ENCODE results near the gene ABCB9. TPM values are rescaled to one million over a fixed set of nuclear protein-coding genes. Genes with fewer than 3 reads are reported as not detected.

The ABCB9 gene
- total RNA-seq, 4 donors from 2014 or later: 2.7 to 9.5 (median 7.4) TPM

DNA sequence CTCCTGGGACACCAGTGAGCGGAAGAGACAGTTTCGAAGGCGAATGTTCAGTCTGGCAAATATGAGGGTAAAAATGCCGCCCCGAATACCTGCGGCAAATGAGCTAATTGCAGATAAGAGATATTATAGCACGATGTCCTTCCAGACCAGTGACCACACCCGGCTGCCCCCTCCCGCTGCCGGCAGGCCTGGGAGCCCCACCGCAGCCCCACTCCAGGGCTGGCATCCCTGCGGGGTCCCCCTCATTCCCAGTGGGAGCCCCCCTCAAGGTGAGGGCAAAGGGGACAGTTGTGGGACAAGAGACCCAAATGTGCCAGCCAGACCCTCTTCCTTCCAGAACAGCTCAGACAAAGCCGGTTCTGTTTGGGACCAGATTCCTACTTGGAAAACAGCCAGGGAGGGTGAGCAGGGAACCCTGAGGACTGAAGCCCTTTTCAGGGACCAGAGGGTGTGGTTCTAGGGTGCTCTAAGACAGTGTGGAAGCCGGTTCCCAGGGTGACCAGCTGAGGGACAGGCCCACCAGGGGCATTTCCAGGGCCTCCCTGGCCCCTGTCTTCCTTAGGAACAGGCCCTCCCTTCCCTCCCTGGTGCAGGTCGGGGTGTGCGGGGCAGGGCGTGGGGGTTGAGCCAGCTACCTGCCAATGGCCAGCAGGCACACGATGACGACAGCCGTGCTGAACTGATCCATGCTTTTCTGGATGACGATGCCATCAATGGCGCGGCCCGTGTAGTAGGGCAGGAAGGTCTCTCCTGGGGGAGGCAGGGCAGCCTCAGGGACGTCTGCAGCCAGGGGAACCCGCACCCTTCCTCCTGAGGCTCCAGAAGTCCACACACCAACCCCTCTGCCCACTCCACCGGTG, 16.2 kb downstream of the ABCB9 start:
- no peaks in the 10 kb centered on the region for H3K27me3 ChIP-seq
- TF ChIP-seq EP300 (IDR thresholded peaks at IDR 0.05) (no peak), POLR2A (IDR thresholded peaks at IDR 0.05) (no peak), POLR2AphosphoS5 (IDR thresholded peaks at IDR 0.05) (no peak)
- TF ChIP-seq, protein P1, sequence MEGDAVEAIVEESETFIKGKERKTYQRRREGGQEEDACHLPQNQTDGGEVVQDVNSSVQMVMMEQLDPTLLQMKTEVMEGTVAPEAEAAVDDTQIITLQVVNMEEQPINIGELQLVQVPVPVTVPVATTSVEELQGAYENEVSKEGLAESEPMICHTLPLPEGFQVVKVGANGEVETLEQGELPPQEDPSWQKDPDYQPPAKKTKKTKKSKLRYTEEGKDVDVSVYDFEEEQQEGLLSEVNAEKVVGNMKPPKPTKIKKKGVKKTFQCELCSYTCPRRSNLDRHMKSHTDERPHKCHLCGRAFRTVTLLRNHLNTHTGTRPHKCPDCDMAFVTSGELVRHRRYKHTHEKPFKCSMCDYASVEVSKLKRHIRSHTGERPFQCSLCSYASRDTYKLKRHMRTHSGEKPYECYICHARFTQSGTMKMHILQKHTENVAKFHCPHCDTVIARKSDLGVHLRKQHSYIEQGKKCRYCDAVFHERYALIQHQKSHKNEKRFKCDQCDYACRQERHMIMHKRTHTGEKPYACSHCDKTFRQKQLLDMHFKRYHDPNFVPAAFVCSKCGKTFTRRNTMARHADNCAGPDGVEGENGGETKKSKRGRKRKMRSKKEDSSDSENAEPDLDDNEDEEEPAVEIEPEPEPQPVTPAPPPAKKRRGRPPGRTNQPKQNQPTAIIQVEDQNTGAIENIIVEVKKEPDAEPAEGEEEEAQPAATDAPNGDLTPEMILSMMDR (IDR thresholded peaks at IDR 0.05): no peak
- no peak overlapping the region for H3K27ac ChIP-seq
- H3K4me1 ChIP-seq: peaks cover 33% of the 10 kb centered on the region
- H3K9me3 ChIP-seq: no peaks in the 10 kb centered on the region
- DNase-seq (ENCODE audit: low spot score in 2 of 2): no peak
- no peaks in the 10 kb centered on the region for H3K36me3 ChIP-seq
- WGBS: 79% methylated on average over 16 of the region's 27 CpGs
- no peak overlapping the region for H3K4me3 ChIP-seq

DNA sequence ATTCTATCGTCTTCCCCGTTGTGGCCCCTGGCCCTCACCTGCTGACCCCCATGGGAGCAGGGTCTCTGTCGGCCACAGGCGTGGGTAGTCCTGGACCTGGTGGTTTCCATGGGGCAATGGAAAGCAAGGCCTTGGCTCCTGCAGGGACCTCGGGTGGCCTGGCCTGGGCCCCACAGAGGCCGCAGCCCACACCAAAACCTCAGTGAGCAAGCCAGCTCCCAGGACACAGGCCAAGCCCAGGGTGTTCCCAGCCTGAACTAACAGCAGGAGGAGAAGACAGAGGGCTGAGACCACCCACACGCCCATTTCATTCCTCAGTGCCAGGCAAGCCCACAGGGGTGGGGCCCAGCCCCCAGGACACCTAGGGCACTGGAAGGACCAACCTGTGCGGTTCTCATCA, 16.9 kb downstream of the ABCB9 start:
- Histone ChIP-seq H3K36me3 (no peaks in the 10 kb centered on the region), H3K4me3 (no peak overlapping the region), H3K9me3 (no peaks in the 10 kb centered on the region), H3K4me1 (peaks cover 39% of the 10 kb centered on the region), H3K27me3 (no peaks in the 10 kb centered on the region), H3K27ac (no peak overlapping the region)
- no peak for DNase-seq (ENCODE audit: low spot score in 2 of 2)
- WGBS: 70% methylated on average over 4 of the region's 8 CpGs
- TF ChIP-seq EP300 (IDR thresholded peaks at IDR 0.05): no peak
- TF ChIP-seq POLR2AphosphoS5 (IDR thresholded peaks at IDR 0.05): no peak
- no peak for TF ChIP-seq POLR2A (IDR thresholded peaks at IDR 0.05)
- TF ChIP-seq, protein P1 (IDR thresholded peaks at IDR 0.05): no peak

GRCh38 chr12:122948605-122949004, 17.7 kb downstream of the ABCB9 start:
- Histone ChIP-seq H3K27me3 (no peaks in the 10 kb centered on the region), H3K4me3 (no peak overlapping the region), H3K36me3 (no peaks in the 10 kb centered on the region), H3K27ac (no peak overlapping the region), H3K9me3 (no peaks in the 10 kb centered on the region), H3K4me1 (peaks cover 47% of the 10 kb centered on the region)
- WGBS: 84% methylated on average over 4 of the region's 14 CpGs
- TF ChIP-seq POLR2AphosphoS5 (IDR thresholded peaks at IDR 0.05) (no peak), POLR2A (IDR thresholded peaks at IDR 0.05) (no peak), EP300 (IDR thresholded peaks at IDR 0.05) (no peak)
- TF ChIP-seq, protein P1 (IDR thresholded peaks at IDR 0.05): no peak
- no peak for DNase-seq (ENCODE audit: low spot score in 2 of 2)

- WGBS: 39% methylated on average over 5 of the region's 15 CpGs
- H3K4me1 ChIP-seq: peaks cover 51% of the 10 kb centered on the region
Observed at GRCh38 chr12:122947352-122947792, 18.9 kb downstream of the ABCB9 start.

More at GRCh38 chr12:122947352-122947792, 18.9 kb downstream of the ABCB9 start:
- no peaks in the 10 kb centered on the region for H3K9me3 ChIP-seq
- no peaks in the 10 kb centered on the region for H3K36me3 ChIP-seq
- H3K27me3 ChIP-seq: no peaks in the 10 kb centered on the region
- no peak for TF ChIP-seq POLR2A (IDR thresholded peaks at IDR 0.05)
- TF ChIP-seq, protein P1 (IDR thresholded peaks at IDR 0.05): peak in 1 of 2 donors; percentile 21
- peak in 1 of 2 donors; percentile 87 for DNase-seq (ENCODE audit: low spot score in 2 of 2)
- peak overlapping the region; percentile 91 for H3K27ac ChIP-seq
- H3K4me3 ChIP-seq: no peak overlapping the region

Data from suprapubic skin (tissue), 4 donors.